Effector memory CD8-positive, alpha-beta T cell (primary cell): ENCODE results near the gene TRIM37.
"Not testable (repeated sequence)": the region's sequence is repeated elsewhere in the genome, so short reads cannot be mapped to it uniquely, and the experiment has no call there.

Experiments used
- ATAC-seq: fragments of 150-1000 bp; cut with Tn5 transposase; replicated peaks from 2 replicates; pipeline ENCODE4 v1.10.0; 2021; ENCODE audit warnings: mild to moderate bottlenecking, moderate library complexity
- DNase-seq, 3 experiments: peaks; one replicate each; pipeline ENCODE4 v3.0.0; 2021
- H3K27ac Mint-ChIP-seq, 2 donors: one replicate each; pipeline ENCODE4 v1.8.0; 2022; ENCODE audit warnings: mild to moderate bottlenecking in 2 of 2, mixed read lengths in 2 of 2, moderate library complexity in 2 of 2
- H3K27me3 Mint-ChIP-seq, 2 donors: one replicate each; pipeline ENCODE4 v1.8.0; 2022; ENCODE audit warnings: mixed read lengths in 2 of 2
- H3K36me3 Mint-ChIP-seq: one replicate; pipeline ENCODE4 v1.8.0; 2022; ENCODE audit warnings: mild to moderate bottlenecking, moderate library complexity, mixed read lengths; ENCODE audit not compliant: insufficient read depth
- H3K4me1 Mint-ChIP-seq, 2 donors: one replicate each; pipeline ENCODE4 v1.8.0; 2022; ENCODE audit warnings: low read depth in 2 of 2, mixed read lengths in 2 of 2
- H3K4me3 Mint-ChIP-seq, 2 donors: one replicate each; pipeline ENCODE4 v1.8.0; 2022; ENCODE audit warnings: mild to moderate bottlenecking in 2 of 2, mixed read lengths in 2 of 2, moderate library complexity in 2 of 2
- H3K9me3 Mint-ChIP-seq, 2 donors: one replicate each; pipeline ENCODE4 v1.8.0; 2022; ENCODE audit warnings: mixed read lengths in 2 of 2

Gene TRIM37

DNA sequence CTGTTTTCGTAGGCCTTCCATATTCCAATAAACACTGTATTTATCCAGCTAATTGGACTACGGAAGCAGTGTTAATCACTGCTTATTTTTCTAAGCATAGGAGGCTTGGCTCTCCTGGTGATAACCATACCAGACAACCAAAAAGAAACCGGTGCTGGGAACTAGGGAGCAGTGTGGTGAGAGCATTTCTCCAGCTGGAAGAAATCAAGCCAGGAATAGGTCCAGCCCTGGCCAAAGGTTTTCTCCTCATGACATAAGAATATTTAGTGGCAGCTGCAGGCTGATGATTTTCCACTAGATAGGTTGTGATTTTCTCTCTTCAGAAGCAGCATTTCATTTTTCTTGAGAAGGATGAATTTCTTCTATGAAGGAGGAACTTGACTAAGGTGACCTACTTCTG lies 141.5 kb downstream of the TRIM37 start:
- H3K9me3 Mint-ChIP-seq, result no peaks in the 10 kb centered on the region
- no peaks in the 10 kb centered on the region for H3K27me3 Mint-ChIP-seq
- H3K4me1 Mint-ChIP-seq, result peaks cover 6 to 7% of the 10 kb centered on the region in 2 donors
- DNase-seq (no peak), ATAC-seq (no peak)
- H3K4me3 Mint-ChIP-seq, result no peak overlapping the region
- H3K36me3 Mint-ChIP-seq, result no peaks in the 10 kb centered on the region
- no peak overlapping the region for H3K27ac Mint-ChIP-seq

DNA sequence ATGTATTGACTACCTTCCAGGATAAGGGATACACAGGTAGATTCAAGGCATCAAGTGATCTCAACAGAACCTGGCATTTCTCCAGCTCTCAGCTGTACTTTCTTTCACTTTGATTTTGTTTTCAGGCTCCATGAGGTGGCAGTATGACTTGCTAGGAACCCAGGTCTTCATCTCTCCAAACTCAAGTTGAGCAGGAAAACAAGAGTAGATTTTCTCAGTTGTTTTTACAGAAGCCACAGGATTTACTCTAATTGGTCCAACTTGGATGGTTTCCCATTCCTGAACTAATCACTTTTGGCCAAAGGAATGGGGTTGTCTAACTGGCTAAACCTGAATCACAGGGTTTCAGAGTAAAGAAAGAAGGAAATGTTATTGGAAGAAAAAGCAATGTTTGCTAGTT lies 146.6 kb downstream of the TRIM37 start:
- no peak for DNase-seq
- Mint-ChIP-seq H3K4me3 (no peak overlapping the region), H3K4me1 (no peaks in the 10 kb centered on the region), H3K27ac (no peak overlapping the region), H3K27me3 (peaks cover 7 to 10% of the 10 kb centered on the region in 2 donors), H3K36me3 (no peaks in the 10 kb centered on the region), H3K9me3 (no peaks in the 10 kb centered on the region)
- ATAC-seq, result no peak

DNA sequence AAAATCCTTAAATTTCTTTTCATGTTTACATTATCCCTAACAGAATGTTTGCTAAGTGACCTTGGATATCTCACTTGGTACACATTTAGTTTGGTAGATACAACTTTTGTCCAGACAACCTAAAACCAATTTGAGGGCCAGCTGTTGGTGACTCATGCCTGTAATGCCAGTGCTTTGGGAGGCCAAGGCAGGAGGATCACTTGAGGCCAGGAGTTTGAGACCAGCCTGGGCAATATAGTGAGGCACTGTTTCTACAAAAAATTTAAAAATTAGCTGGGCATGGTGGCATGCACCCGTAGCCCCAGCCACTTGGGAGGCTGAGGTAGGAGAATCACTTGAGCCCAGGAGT lies 149.0 kb downstream of the TRIM37 start:
- not testable (repeated sequence) for H3K27ac Mint-ChIP-seq, H3K4me1 Mint-ChIP-seq, ATAC-seq, H3K4me3 Mint-ChIP-seq, H3K36me3 Mint-ChIP-seq, H3K9me3 Mint-ChIP-seq, DNase-seq
- peaks cover 10 to 14% of the 10 kb centered on the region in 2 donors for H3K27me3 Mint-ChIP-seq

DNA sequence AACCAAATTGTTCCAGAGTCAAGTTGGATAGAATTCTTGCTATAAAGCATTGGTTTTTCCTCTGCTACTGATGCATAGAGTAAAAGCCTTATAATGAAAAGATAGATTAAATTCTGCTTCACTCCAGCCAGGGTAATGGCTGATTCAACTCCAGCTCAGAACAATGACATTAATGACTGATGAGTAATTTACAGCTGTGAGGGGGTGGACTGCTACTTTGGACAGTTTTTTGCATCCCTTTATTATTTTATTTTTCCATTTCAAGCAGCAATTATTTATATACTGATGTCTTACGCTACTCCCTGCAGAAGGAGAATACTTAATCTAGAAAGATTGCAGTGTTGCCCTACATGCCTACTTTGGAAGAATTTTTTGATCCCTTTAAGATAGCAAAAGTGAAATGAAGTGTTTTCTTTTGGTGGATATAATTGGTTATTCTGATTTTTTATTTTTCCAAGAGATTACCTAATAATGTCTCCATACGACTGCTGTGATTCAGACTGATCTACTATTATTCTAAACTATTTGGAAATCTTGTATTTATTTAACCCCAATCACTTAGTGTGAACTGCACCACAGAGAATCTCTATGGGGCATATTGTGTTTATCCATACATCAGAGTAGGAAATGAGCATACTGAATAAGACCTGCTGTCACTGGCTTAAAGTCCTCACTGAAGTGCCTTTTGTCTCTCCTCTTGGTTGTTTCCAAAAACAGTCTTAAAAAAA lies 149.5 kb downstream of the TRIM37 start:
- Mint-ChIP-seq H3K27ac (no peak overlapping the region), H3K4me3 (no peak overlapping the region), H3K4me1 (no peaks in the 10 kb centered on the region), H3K9me3 (peaks cover 0 to 3% of the 10 kb centered on the region in 2 donors), H3K36me3 (no peaks in the 10 kb centered on the region), H3K27me3 (peaks cover 10 to 14% of the 10 kb centered on the region in 2 donors)
- DNase-seq (no peak), ATAC-seq (no peak)

DNA sequence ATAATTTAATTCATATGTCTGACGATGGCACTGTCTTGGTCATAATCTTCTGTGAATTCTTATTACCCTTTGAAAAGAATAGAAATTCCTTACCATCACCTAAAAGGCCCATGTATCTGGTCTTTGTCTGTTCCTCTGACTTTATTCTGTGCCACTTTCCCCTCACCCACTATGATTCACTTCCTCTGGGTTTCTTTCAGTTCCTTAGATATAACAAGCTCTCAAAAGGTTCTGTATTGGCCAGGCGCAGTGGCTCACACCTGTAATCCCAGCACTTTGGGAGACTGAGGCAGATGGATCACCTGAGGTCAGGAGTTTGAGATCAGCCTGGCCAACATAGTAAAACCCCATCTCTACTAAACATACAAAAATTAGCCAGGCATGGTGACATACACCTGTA lies 152.3 kb downstream of the TRIM37 start:
- H3K4me3 Mint-ChIP-seq, DNase-seq, H3K27ac Mint-ChIP-seq, H3K4me1 Mint-ChIP-seq, ATAC-seq, H3K36me3 Mint-ChIP-seq: not testable (repeated sequence)
- Mint-ChIP-seq H3K9me3 (peaks cover 5 to 11% of the 10 kb centered on the region in 2 donors), H3K27me3 (peaks cover 13 to 18% of the 10 kb centered on the region in 2 donors)

DNA sequence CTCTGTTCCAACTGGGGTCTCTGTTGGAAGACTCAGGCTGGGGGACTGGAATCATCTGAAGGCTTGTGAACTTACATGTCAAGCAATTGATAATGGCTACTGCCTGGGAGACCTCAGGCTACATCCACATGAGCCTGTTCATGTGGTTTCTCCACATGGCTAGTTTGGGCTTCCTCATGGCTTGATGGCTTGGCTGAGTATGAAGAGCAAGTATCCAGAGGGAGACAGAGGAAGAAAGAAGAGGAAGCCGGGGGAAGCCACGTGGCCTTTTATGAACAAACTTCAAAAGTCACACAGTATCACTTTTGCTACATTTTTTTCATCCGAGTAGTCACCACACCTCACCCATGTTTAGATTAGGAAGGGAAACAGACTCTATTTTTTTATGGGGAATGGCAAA lies 158.9 kb downstream of the TRIM37 start:
- ATAC-seq (no peak), DNase-seq (no peak)
- Mint-ChIP-seq H3K27ac (no peak overlapping the region), H3K36me3 (no peaks in the 10 kb centered on the region), H3K27me3 (peaks cover 27% of the 10 kb centered on the region in 2 donors), H3K9me3 (peaks cover 10 to 13% of the 10 kb centered on the region in 2 donors), H3K4me1 (no peaks in the 10 kb centered on the region), H3K4me3 (no peak overlapping the region)

DNA sequence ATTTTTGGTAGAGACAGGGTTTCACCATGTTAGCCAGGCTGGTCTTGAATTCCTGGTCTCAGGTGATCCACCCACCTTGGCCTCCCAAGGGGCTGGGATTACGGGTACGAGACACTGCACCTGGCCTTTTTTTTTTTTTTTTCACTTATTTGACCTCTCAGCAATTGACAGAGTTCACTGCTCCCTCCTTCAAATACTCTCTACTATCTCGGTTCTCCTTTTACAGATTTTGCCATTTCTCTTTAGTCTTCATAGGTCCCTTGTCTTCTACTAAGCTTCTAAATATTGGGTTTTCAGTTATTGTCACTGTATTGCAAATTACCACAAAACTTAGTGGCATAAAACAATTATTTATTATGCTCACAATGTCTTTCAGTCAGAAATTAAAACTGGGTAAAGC lies 159.3 kb downstream of the TRIM37 start:
- Mint-ChIP-seq H3K4me3 (no peak overlapping the region), H3K9me3 (peaks cover 10 to 13% of the 10 kb centered on the region in 2 donors), H3K27ac (no peak overlapping the region), H3K36me3 (no peaks in the 10 kb centered on the region), H3K4me1 (no peaks in the 10 kb centered on the region), H3K27me3 (peaks cover 27% of the 10 kb centered on the region in 2 donors)
- ATAC-seq (no peak), DNase-seq (no peak)

DNA sequence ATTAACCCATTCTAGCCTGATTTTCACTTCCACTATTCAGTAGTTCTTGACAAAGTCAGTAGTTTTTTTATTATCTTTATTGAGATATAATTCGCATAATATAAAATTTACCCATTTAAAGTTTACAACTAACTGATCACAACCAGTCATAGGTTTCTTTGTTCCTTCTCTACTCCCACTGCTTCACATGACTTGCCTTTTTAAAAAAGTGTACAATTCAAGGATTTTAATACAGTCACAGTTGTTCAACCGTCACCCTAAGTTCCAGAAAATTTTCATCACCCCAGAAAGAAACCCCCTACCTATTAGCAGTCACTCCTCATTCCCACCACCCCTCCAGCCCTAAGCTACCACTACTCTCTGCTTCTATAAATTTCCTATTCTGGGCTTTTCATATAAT lies 162.5 kb downstream of the TRIM37 start:
- Mint-ChIP-seq H3K4me1 (no peaks in the 10 kb centered on the region), H3K27me3 (peaks cover 20 to 22% of the 10 kb centered on the region in 2 donors), H3K27ac (no peak overlapping the region), H3K36me3 (no peaks in the 10 kb centered on the region), H3K4me3 (no peak overlapping the region), H3K9me3 (peaks cover 2 to 6% of the 10 kb centered on the region in 2 donors)
- ATAC-seq (no peak), DNase-seq (no peak)

DNA sequence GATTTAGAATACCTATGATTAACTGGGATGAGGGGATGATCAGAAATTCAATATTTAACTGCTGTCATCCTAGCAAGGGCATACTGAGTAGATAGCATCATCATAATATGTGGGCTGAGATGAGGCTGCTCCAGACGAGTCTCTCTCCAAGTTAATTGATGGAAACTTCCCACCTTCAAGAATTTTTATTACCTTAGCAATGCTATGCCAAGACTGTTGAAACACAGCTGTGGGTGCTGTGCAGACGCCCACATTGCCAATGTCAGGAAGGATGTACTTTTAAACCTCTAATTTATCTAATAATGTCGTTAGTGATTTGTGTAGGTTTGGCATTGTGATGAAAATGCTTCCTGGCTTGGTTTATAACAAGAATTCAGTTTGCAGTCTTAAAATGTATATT lies 170.4 kb downstream of the TRIM37 start:
- Mint-ChIP-seq H3K27ac (no peak overlapping the region), H3K36me3 (no peaks in the 10 kb centered on the region), H3K4me3 (no peak overlapping the region), H3K27me3 (peaks cover 0 to 20% of the 10 kb centered on the region in 2 donors), H3K9me3 (no peaks in the 10 kb centered on the region), H3K4me1 (no peaks in the 10 kb centered on the region)
- DNase-seq (no peak), ATAC-seq (no peak)

DNA sequence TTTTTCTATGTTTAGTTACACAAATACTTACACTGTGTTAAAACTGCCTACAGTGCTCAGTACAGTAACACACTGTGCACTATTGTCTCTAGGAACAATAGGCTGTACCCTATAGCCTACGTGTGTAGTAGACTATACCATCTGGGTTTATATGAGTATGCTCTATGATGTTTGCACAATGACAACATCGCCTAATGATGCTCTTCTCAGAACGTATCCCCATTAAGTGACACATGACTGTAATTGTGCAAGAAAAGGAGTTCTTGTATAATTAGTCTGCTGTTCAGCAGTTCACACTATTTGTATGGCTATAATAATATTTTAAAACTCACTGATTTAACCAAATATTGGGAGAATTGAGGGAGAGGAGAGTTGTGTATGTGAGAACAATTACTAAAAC lies 173.7 kb downstream of the TRIM37 start:
- H3K36me3 Mint-ChIP-seq, result no peaks in the 10 kb centered on the region
- no peaks in the 10 kb centered on the region for H3K4me1 Mint-ChIP-seq
- no peaks in the 10 kb centered on the region for H3K9me3 Mint-ChIP-seq
- no peak for ATAC-seq
- peaks cover 5 to 39% of the 10 kb centered on the region in 2 donors for H3K27me3 Mint-ChIP-seq
- no peak overlapping the region for H3K4me3 Mint-ChIP-seq
- no peak overlapping the region for H3K27ac Mint-ChIP-seq
- no peak for DNase-seq
